GM12878 (cell line): Measurements from ENCODE around the gene DNA2. TPM values are rescaled to one million over a fixed set of nuclear protein-coding genes. Genes with fewer than 3 reads are reported as not detected.

ENCODE experiments used
- ATF7 ChIP-seq: fragments of 450-650 bp; IDR thresholded peaks from 2 replicates; pipeline ENCODE4 v1.6.1; 2016; ENCODE audit warnings: low read depth, mild to moderate bottlenecking
- CBFB ChIP-seq: IDR thresholded peaks from 2 replicates; pipeline ENCODE4 v1.6.1; 2016; ENCODE audit warnings: antibody characterized with exemption, low read depth
- CBX3 ChIP-seq: fragments of 200-600 bp; sonication (generic); IDR thresholded peaks from 2 replicates; pipeline ENCODE4 v1.6.1; 2016; ENCODE audit warnings: low read depth, borderline replicate concordance
- CHD4 ChIP-seq: fragments of 200-600 bp; sonication (generic); IDR thresholded peaks from 2 replicates; pipeline ENCODE4 v1.6.1; 2016; ENCODE audit warnings: mild to moderate bottlenecking
- E2F8 ChIP-seq: fragments of 450-650 bp; IDR thresholded peaks from 2 replicates; pipeline ENCODE4 v1.6.1; 2018; ENCODE audit warnings: mild to moderate bottlenecking, low read depth, moderate library complexity; ENCODE audit not compliant: partially characterized antibody
- IRF4 ChIP-seq: IDR thresholded peaks from 2 replicates; pipeline ENCODE4 v1.6.1; 2011; ENCODE audit warnings: low read depth, low read length
- MAX ChIP-seq: IDR thresholded peaks from 2 replicates; pipeline ENCODE4 v1.6.1; 2012; ENCODE audit warnings: low read depth, low read length, improper control_type of control experiment
- MYC ChIP-seq: IDR thresholded peaks from 2 replicates; pipeline ENCODE4 v1.6.1; 2011; ENCODE audit warnings: mild to moderate bottlenecking, low read length, moderate library complexity, inconsistent platforms; ENCODE audit not compliant: insufficient read depth, insufficient replicate concordance, insufficient read length, severe bottlenecking
- NFYB ChIP-seq: IDR thresholded peaks from 2 replicates; pipeline ENCODE4 v1.6.1; 2011; ENCODE audit warnings: low read depth, mild to moderate bottlenecking, low read length, improper control_type of control experiment, moderate library complexity; ENCODE audit not compliant: insufficient read depth
- NRF1 ChIP-seq: conservative IDR thresholded peaks from 2 replicates; pipeline ENCODE4 v1.6.1; 2011; ENCODE audit warnings: mild to moderate bottlenecking, low read depth, low read length, improper control_type of control experiment
- RAD51 ChIP-seq: fragments of 450-650 bp; IDR thresholded peaks from 2 replicates; pipeline ENCODE4 v1.6.1; 2016; ENCODE audit warnings: moderate library complexity, mild to moderate bottlenecking, inconsistent platforms
- RCOR1 ChIP-seq: conservative IDR thresholded peaks from 2 replicates; pipeline ENCODE4 v1.6.1; 2012; ENCODE audit warnings: low read depth, low read length, improper control_type of control experiment
- SREBF1 ChIP-seq: IDR thresholded peaks from 2 replicates; pipeline ENCODE4 v1.6.1; 2012; ENCODE audit warnings: mild to moderate bottlenecking, low read length
- TAF1 ChIP-seq: IDR thresholded peaks from 2 replicates; pipeline ENCODE4 v1.6.1; 2011; ENCODE audit warnings: mild to moderate bottlenecking, low read depth, low read length, borderline replicate concordance
- ZBTB33 ChIP-seq: fragments of 450-650 bp; IDR thresholded peaks from 2 replicates; pipeline ENCODE4 v1.6.1; 2017; ENCODE audit warnings: mild to moderate bottlenecking
- ZNF384 ChIP-seq: IDR thresholded peaks from 2 replicates; pipeline ENCODE4 v1.6.1; 2012; ENCODE audit warnings: low read depth, mild to moderate bottlenecking, low read length, improper control_type of control experiment, borderline replicate concordance
- ZSCAN29 ChIP-seq: fragments of 450-650 bp; IDR thresholded peaks from 2 replicates; pipeline ENCODE4 v1.6.1; 2017; ENCODE audit warnings: mild to moderate bottlenecking, moderate library complexity
- ZZZ3 ChIP-seq: IDR thresholded peaks from 2 replicates; pipeline ENCODE4 v1.6.1; 2011; ENCODE audit warnings: low read depth; ENCODE audit not compliant: control insufficient read depth, insufficient read length
- polyA plus RNA-seq, 11 experiments: library from polyadenylated mRNA; depleted of rRNA in 4 of 11; unstranded in 6 of 11; stranded (reverse) in 5 of 11; fragments of >200 nt; fragmentation: Nextera tagmentation in 4 of 11; fragmentation: Illumina TruSeq in 1 of 11; extraction: Ambion mirVana in 4 of 11; extraction: Trizol in 1 of 11; gene quantifications; 1 replicate in 1 of 11; 2 replicates in 10 of 11; pipeline versions ENCODE4 v1.2.1 to v1.2.3, GENCODE V29; 2011 to 2016; ENCODE audit warnings: inconsistent platforms in 2 of 11, missing spikeins in 2 of 11, low read depth in 1 of 11
- total RNA-seq, 4 experiments: library from RNA; depleted of rRNA in 3 of 4; stranded (reverse); fragments of >200 nt in 3 of 4; fragmentation: Illumina TruSeq in 1 of 4; extraction: Trizol in 1 of 4; gene quantifications; 2 replicates each; pipeline versions ENCODE4 v1.2.1 to v1.2.3, GENCODE V29; 2013 to 2021
- TF ChIP-seq, protein P1 (sequence below): fragments of 150-350 bp; IDR thresholded peaks from 2 replicates; pipeline ENCODE4 v1.6.1; 2016; ENCODE audit warnings: low read depth, low read length
- TF ChIP-seq, protein P2 (sequence below): fragments of 450-650 bp; conservative IDR thresholded peaks from 2 replicates; pipeline ENCODE4 v1.6.1; 2017; ENCODE audit warnings: mild to moderate bottlenecking, moderate library complexity

The DNA2 gene
- total and polyA plus RNA-seq, 10 of the 15 experiments (the other 5 are each of a cell fraction or from before 2014, with no cell fraction given), result 17.7 to 41.8 (median 28.4) TPM

GRCh38 chr10:68406815-68407548 is 64.8 kb downstream of the DNA2 start, which contains the start of gene RUFY2 (continued):
- TF ChIP-seq MAX (no peak; the same call in 1 of the 2 replicates), NFYB (no peak), ATF7 (no peak), CBFB (no peak), NRF1 (no peak), CBX3 (no peak), ZZZ3 (no peak), ZSCAN29 (no peak; the same call in 1 of the 2 replicates), TAF1 (peak; percentile 74; the same call in 1 of the 2 replicates), IRF4 (no peak), ZBTB33 (no peak; the same call in 1 of the 2 replicates), RAD51 (no peak), RCOR1 (0 out of 2 replicates have a peak, but pooled peaks have one; percentile 25), ZNF384 (no peak), MYC (no peak), SREBF1 (no peak), E2F8 (no peak), CHD4 (no peak)
- TF ChIP-seq, protein P1, sequence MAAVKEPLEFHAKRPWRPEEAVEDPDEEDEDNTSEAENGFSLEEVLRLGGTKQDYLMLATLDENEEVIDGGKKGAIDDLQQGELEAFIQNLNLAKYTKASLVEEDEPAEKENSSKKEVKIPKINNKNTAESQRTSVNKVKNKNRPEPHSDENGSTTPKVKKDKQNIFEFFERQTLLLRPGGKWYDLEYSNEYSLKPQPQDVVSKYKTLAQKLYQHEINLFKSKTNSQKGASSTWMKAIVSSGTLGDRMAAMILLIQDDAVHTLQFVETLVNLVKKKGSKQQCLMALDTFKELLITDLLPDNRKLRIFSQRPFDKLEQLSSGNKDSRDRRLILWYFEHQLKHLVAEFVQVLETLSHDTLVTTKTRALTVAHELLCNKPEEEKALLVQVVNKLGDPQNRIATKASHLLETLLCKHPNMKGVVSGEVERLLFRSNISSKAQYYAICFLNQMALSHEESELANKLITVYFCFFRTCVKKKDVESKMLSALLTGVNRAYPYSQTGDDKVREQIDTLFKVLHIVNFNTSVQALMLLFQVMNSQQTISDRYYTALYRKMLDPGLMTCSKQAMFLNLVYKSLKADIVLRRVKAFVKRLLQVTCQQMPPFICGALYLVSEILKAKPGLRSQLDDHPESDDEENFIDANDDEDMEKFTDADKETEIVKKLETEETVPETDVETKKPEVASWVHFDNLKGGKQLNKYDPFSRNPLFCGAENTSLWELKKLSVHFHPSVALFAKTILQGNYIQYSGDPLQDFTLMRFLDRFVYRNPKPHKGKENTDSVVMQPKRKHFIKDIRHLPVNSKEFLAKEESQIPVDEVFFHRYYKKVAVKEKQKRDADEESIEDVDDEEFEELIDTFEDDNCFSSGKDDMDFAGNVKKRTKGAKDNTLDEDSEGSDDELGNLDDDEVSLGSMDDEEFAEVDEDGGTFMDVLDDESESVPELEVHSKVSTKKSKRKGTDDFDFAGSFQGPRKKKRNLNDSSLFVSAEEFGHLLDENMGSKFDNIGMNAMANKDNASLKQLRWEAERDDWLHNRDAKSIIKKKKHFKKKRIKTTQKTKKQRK, result no peak
- TF ChIP-seq, protein P2, sequence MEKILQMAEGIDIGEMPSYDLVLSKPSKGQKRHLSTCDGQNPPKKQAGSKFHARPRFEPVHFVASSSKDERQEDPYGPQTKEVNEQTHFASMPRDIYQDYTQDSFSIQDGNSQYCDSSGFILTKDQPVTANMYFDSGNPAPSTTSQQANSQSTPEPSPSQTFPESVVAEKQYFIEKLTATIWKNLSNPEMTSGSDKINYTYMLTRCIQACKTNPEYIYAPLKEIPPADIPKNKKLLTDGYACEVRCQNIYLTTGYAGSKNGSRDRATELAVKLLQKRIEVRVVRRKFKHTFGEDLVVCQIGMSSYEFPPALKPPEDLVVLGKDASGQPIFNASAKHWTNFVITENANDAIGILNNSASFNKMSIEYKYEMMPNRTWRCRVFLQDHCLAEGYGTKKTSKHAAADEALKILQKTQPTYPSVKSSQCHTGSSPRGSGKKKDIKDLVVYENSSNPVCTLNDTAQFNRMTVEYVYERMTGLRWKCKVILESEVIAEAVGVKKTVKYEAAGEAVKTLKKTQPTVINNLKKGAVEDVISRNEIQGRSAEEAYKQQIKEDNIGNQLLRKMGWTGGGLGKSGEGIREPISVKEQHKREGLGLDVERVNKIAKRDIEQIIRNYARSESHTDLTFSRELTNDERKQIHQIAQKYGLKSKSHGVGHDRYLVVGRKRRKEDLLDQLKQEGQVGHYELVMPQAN, result peak; percentile 80; the same call in 1 of the 2 replicates
